GM19099 (cell line): Measurements from ENCODE around the gene CABP7.

Experiments
- POLR2A ChIP-seq: IDR thresholded peaks from 3 replicates; pipeline ENCODE4 v1.6.1; 2011; ENCODE audit warnings: low read depth; ENCODE audit not compliant: insufficient read length; ENCODE audit errors: extremely low read depth

CABP7 gene

GRCh38 chr22:29742326-29742725 is 22.5 kb downstream of the CABP7 start:
- no peak for TF ChIP-seq POLR2A

DNA sequence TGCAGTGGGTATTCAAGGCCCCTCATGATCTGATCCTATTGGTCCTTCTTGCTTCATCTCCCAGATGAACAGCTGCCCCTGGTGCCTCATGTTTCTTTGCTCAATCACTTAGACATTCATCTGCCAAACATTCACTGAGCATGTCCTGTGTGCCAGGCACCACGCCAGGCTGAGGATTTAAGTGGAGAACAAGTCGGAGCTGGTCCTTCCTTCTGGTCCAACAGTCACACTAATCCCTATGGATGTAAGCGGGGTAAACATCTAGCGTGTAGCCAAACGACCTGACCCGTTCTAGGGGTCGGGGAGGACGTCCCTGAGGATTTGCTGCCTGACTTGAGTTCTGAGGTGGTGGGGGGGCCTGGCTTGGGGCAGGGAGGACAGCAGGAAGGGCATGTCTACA is 25.1 kb downstream of the CABP7 start:
- no peak for TF ChIP-seq POLR2A

DNA sequence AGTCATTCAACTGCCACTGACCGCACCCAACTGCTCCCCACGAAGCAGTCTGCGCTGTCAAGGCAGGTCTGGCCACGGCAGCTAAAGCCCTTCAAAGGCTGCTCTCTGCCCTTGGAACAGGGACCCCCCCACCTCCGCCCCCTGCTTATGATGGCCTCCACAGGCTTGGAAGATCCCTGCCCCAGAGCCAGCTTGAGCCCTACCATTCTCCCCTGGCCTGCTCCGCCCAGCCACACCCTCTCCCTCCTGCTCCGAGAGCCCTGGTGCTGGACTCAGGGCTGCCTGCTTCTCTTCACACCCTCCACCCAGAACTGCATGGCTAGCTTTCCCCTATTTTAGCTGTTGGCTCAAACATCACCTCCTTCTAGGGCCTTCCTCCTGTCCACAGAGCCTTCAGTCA is 28.0 kb downstream of the CABP7 start:
- no peak for TF ChIP-seq POLR2A

- no peak for TF ChIP-seq POLR2A
Measured at GRCh38 chr22:29748248-29748893, 28.6 kb downstream of the CABP7 start.

- TF ChIP-seq POLR2A = no peak
Measured at GRCh38 chr22:29750029-29750428, 30.2 kb downstream of the CABP7 start.

GRCh38 chr22:29750559-29751538 is 31.0 kb downstream of the CABP7 start:
- no peak for TF ChIP-seq POLR2A

GRCh38 chr22:29751669-29752068 is 31.9 kb downstream of the CABP7 start:
- no peak for TF ChIP-seq POLR2A

GRCh38 chr22:29753808-29754657 is 34.2 kb downstream of the CABP7 start:
- TF ChIP-seq POLR2A = no peak

GRCh38 chr22:29755889-29756288 is 36.1 kb downstream of the CABP7 start:
- no peak for TF ChIP-seq POLR2A

GRCh38 chr22:29756341-29756740 is 36.5 kb downstream of the CABP7 start:
- TF ChIP-seq POLR2A = no peak

DNA sequence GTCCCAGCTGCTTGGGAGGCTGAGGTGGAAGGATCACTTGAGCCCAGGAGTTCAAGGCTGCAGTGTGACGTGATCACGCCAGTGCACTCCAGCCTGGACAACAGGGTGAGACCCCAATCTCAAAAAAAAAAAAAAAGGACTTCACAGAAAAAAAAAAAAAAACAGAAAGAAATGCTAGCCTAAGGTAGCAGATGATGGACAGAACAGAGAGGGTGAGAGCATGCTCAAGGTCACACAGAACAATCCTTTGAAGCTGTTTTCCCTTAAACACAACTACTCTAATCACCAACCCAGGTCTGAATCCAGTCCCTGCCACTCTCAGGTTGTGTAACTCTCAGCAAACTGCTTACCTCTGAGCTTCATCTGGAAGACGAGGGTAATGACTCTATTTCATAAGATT is 37.3 kb downstream of the CABP7 start:
- no peak for TF ChIP-seq POLR2A

- TF ChIP-seq POLR2A = no peak
Measured at GRCh38 chr22:29758068-29758622, 38.3 kb downstream of the CABP7 start.

DNA sequence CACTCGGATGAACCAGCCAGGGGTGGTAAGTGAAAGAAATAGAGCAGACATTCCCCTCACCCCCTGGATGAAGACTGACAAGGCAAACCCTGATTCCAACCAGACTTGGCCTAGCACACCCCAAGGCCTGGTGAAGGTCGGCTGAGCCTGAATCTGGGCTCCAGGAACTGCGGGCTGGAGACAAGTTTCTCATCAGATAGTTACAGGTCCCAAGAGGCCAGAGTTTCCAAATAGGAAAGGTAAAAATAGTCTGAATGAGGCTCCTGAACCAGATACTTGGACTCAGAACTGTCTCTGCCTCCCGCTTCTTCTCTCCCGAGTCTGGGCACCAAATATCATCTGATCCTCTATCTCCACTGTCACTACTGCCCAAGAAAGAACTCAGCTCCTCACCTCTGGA is 39.2 kb downstream of the CABP7 start:
- TF ChIP-seq POLR2A = no peak

- no peak for TF ChIP-seq POLR2A
Measured at GRCh38 chr22:29762263-29762662, 42.5 kb downstream of the CABP7 start.

GRCh38 chr22:29765905-29766631 is 46.3 kb downstream of the CABP7 start:
- no peak for TF ChIP-seq POLR2A

- TF ChIP-seq POLR2A = peak; percentile 75
Measured at GRCh38 chr22:29766632-29767170, 46.9 kb downstream of the CABP7 start, which contains the start of gene ZMAT5. Gene ZMAT5, minus strand, starts transcription at chr22:29767007. Its CDS starts 18,463 bp downstream, at chr22:29748544.
